ENCODE results near the gene VSTM4.
A peak's percentile ranks its signal among the peaks of the same experiment; 100 is the strongest.

Gene VSTM4

DNA sequence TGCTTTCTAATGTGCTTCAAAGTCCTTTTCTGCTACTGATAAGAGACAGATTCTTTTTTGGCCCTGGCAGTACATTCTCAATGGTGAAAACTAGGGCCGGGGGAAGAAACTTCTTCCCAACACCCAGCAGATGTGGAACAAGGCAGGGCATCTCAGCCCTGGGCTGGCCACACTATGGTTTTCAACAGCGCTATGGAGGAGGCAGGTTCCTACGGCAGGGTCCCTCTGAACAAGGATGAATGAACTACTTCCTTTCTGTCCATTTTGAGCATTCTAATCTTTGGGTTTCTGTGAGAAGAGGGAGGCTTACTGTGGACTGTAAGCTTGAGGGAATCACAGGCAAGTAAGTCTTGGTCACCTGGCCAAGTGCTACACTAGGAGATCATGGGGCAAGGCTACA, 78.7 kb downstream of the VSTM4 start:
- FAIRE-seq (no peak), DNase-seq (ENCODE audit: insufficient read length, low spot score) (no peak)

DNA sequence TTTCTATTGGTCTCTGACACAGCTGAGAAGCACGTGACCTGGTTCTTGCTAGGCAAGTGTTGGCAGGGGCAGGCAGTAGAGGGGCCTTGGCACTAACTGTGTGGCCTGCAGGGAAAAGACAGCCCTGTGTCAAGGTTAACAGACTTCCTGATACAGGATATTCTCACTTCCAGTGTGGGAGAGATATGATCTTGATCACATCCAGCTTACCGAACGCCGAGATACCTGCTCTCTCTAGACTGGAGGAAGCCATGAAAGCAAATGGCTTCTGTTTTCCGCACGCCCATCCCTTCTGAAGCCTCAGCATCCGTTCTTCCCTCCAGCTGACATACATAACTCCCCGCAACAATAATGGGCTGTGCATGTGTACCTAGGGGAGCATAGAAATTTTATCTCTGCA, 79.4 kb downstream of the VSTM4 start:
- FAIRE-seq (no peak), DNase-seq (ENCODE audit: insufficient read length, low spot score) (no peak)
- TF ChIP-seq PAX5 (IDR thresholded peaks at IDR 0.05; ENCODE audit: insufficient read depth, low read length, severe bottlenecking) (no peak), SPI1 (IDR thresholded peaks at IDR 0.05; ENCODE audit: low read depth, low read length) (no peak), POU2F2 (IDR thresholded peaks at IDR 0.05; ENCODE audit: low read depth, low read length) (no peak), POLR2A (IDR thresholded peaks at IDR 0.05; ENCODE audit: low read depth, low read length) (no peak)

More for the DNA sequence above, 78.7 kb downstream of the VSTM4 start:
- TF ChIP-seq SPI1 (IDR thresholded peaks at IDR 0.05; ENCODE audit: low read depth, low read length), result no peak
- no peak for TF ChIP-seq POLR2A (IDR thresholded peaks at IDR 0.05; ENCODE audit: low read depth, low read length)
- no peak for TF ChIP-seq TAF1 (IDR thresholded peaks at IDR 0.05; ENCODE audit: low read depth, low read length)
- no peak for TF ChIP-seq POLR2AphosphoS5 (IDR thresholded peaks at IDR 0.05; ENCODE audit: low read depth, low read length)
- TF ChIP-seq POU2F2 (IDR thresholded peaks at IDR 0.05; ENCODE audit: low read depth, low read length), result no peak
- TF ChIP-seq PAX5 (IDR thresholded peaks at IDR 0.05; ENCODE audit: insufficient read depth, low read length, severe bottlenecking), result no peak

DNA sequence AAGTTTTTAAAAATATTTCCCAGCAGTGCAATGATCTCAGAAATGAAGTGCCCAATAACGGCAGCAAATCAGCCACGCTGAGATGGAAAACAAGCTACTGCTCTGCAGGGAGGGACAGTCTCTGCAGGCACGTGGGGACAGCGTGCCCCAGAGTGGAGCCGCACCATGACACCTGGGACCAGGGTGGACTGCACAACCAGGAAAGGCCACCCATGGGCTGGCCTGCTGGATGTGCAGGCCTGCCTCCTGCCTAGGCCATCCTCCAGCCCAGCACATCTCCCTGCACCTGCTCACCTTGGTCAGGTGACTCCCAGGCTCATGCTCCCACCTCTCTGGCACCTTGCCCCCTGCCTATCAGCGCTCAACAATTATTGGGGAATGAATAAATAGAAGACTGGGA, 80.4 kb downstream of the VSTM4 start:
- DNase-seq (ENCODE audit: insufficient read length, low spot score), result no peak
- FAIRE-seq, result no peak
- TF ChIP-seq POLR2AphosphoS5 (IDR thresholded peaks at IDR 0.05; ENCODE audit: low read depth, low read length), result no peak
- TF ChIP-seq PAX5 (IDR thresholded peaks at IDR 0.05; ENCODE audit: insufficient read depth, low read length, severe bottlenecking), result no peak
- no peak for TF ChIP-seq POLR2A (IDR thresholded peaks at IDR 0.05; ENCODE audit: low read depth, low read length)
- no peak for TF ChIP-seq SPI1 (IDR thresholded peaks at IDR 0.05; ENCODE audit: low read depth, low read length)

DNA sequence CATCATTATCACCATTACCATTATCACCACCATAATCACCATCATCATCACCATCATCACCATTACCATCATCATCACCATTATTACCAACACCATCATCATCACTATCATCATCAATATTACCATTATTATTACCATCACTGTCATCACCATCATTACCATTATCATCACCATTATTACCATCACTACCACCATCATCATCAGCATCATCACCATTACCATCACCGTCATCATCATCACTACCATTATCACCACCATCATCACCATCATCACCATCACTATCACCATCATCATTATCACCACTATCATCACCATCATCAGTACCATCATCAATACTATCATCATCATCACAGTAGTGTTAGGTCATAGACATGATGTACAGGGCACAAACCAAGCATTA, 81.4 kb downstream of the VSTM4 start:
- peak; percentile 35 for FAIRE-seq

DNA sequence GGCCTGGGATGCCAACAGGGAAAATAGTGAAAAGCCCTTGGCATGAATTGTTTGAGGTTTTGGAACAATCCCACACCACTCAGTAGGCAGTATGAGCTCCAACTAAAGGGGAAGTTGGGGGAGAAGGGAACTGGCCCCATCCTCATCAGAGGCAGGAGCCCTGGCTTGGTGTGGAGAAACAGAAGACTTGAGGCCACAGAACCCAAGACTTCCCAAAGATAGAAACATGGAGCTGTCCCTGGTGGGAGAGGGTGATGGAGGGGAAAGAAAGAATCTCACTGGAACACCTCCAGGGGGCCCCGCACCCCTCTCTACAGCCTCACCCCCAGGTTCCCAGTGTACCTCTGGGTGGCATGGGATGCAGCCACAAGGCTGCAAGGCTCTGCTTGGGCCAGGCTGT, 85.7 kb downstream of the VSTM4 start:
- TF ChIP-seq POLR2A (IDR thresholded peaks at IDR 0.05; ENCODE audit: low read depth, low read length) (no peak), SPI1 (IDR thresholded peaks at IDR 0.05; ENCODE audit: low read depth, low read length) (no peak), PAX5 (IDR thresholded peaks at IDR 0.05; ENCODE audit: insufficient read depth, low read length, severe bottlenecking) (no peak), POLR2AphosphoS5 (IDR thresholded peaks at IDR 0.05; ENCODE audit: low read depth, low read length) (no peak), TAF1 (IDR thresholded peaks at IDR 0.05; ENCODE audit: low read depth, low read length) (no peak), POU2F2 (IDR thresholded peaks at IDR 0.05; ENCODE audit: low read depth, low read length) (no peak)
- DNase-seq (ENCODE audit: insufficient read length, low spot score) (no peak), FAIRE-seq (no peak)

More for the DNA sequence above, 81.4 kb downstream of the VSTM4 start:
- TF ChIP-seq SPI1 (IDR thresholded peaks at IDR 0.05; ENCODE audit: low read depth, low read length) (no peak), POLR2AphosphoS5 (IDR thresholded peaks at IDR 0.05; ENCODE audit: low read depth, low read length) (no peak), TAF1 (IDR thresholded peaks at IDR 0.05; ENCODE audit: low read depth, low read length) (no peak)
- DNase-seq (ENCODE audit: insufficient read length, low spot score), result no peak

DNA sequence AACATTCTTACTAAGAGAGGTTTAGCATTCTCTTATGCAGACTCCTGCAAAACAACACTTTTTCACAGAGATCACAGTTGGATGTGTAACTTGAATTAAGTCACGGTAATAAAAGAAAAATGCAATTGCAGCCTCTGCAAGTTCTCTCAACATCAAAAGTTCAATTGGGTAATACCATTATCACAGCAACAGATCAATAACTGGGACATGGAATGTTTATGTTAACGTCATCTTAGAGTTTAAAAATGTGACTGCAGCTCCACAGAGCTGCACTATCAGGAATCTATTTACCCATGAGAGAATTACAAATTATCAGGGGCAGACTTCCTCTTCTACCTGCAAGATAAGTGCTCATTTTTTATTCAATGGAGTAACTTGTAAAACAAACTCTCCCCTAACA, 86.7 kb downstream of the VSTM4 start:
- FAIRE-seq (no peak), DNase-seq (ENCODE audit: insufficient read length, low spot score) (no peak)
- TF ChIP-seq POLR2A (IDR thresholded peaks at IDR 0.05; ENCODE audit: low read depth, low read length), result no peak
- no peak for TF ChIP-seq POLR2AphosphoS5 (IDR thresholded peaks at IDR 0.05; ENCODE audit: low read depth, low read length)
- no peak for TF ChIP-seq TAF1 (IDR thresholded peaks at IDR 0.05; ENCODE audit: low read depth, low read length)
- TF ChIP-seq SPI1 (IDR thresholded peaks at IDR 0.05; ENCODE audit: low read depth, low read length), result no peak
- no peak for TF ChIP-seq POU2F2 (IDR thresholded peaks at IDR 0.05; ENCODE audit: low read depth, low read length)
- no peak for TF ChIP-seq PAX5 (IDR thresholded peaks at IDR 0.05; ENCODE audit: insufficient read depth, low read length, severe bottlenecking)

DNA sequence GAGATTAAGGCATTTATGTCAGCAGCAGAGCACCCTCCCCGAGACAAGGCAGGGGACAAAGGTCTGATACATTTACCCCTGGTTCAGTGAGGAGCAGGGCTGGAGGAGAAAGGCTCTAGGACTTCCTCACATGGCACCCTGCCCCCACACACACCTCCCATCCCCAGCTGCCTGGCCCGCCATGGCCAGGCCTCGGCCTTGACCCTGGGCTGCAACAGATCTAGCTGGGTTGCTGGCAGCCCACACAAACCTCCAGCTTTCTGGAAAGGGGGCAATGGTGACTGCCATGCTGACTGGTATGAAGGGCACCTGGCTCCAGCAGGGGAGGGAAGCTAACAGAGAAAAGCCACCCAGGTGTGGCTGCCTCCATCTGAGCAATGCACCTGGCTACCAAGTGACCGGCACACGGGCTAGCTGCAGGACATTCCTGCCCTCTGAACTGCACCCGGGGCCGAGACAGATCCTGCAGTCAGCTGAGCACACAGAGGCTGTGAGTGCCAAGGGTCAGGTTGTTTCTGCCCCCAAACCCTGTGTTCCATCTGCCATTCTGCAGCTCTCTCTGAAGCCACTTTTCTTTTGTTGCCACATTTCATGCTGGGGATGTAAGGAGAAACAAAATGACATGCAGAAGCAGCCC, 89.9 kb downstream of the VSTM4 start:
- no peak for TF ChIP-seq POU2F2 (IDR thresholded peaks at IDR 0.05; ENCODE audit: low read depth, low read length)
- no peak for TF ChIP-seq SPI1 (IDR thresholded peaks at IDR 0.05; ENCODE audit: low read depth, low read length)
- TF ChIP-seq POLR2A (IDR thresholded peaks at IDR 0.05; ENCODE audit: low read depth, low read length), result no peak
- FAIRE-seq (no peak), DNase-seq (ENCODE audit: insufficient read length, low spot score) (no peak)

DNA sequence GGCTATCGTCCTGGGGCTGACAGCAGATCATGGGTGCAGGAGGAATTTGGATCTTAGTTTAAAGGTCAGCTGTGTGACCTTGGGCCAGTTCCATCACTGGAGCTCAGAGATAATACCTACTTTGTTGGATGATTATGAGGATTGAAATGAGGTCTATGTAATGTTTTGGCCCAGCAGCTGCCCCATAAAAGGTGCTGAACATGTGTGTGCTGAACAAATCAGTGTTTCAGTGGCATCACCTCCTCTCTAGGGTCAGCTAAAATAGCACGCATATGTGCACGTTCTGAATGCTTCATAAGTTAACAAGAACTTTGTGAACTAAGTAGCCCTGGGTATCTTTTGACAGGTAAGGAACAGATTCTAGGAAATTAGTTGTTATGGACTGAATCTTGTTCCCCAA, 90.8 kb downstream of the VSTM4 start:
- FAIRE-seq (no peak), DNase-seq (ENCODE audit: insufficient read length, low spot score) (no peak)
- TF ChIP-seq POLR2AphosphoS5 (IDR thresholded peaks at IDR 0.05; ENCODE audit: low read depth, low read length) (no peak), POU2F2 (IDR thresholded peaks at IDR 0.05; ENCODE audit: low read depth, low read length) (no peak), SPI1 (IDR thresholded peaks at IDR 0.05; ENCODE audit: low read depth, low read length) (no peak), TAF1 (IDR thresholded peaks at IDR 0.05; ENCODE audit: low read depth, low read length) (no peak), POLR2A (IDR thresholded peaks at IDR 0.05; ENCODE audit: low read depth, low read length) (no peak), PAX5 (IDR thresholded peaks at IDR 0.05; ENCODE audit: insufficient read depth, low read length, severe bottlenecking) (no peak)

DNA sequence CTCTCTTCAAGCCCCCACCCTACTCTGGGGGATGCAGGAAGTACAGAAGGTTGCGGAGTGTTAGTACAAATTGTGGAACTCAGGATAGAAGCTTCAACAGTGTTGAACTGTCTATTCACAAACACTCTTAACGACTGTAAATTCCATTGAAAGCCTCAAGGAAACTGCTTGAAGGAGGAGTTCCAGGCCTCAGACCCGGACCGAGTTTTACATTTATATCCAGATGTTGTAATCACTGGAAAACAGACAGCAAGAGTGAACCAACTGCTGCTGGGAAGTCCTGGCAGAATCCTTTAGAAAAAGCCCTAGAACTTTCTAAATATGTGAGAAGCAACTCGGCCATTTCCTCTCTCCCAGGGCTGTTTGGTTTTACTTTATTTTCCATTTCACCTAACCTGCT, 91.6 kb downstream of the VSTM4 start:
- DNase-seq (ENCODE audit: insufficient read length, low spot score) (no peak), FAIRE-seq (no peak)
- TF ChIP-seq TAF1 (IDR thresholded peaks at IDR 0.05; ENCODE audit: low read depth, low read length) (no peak), PAX5 (IDR thresholded peaks at IDR 0.05; ENCODE audit: insufficient read depth, low read length, severe bottlenecking) (no peak), POLR2A (IDR thresholded peaks at IDR 0.05; ENCODE audit: low read depth, low read length) (no peak), POLR2AphosphoS5 (IDR thresholded peaks at IDR 0.05; ENCODE audit: low read depth, low read length) (no peak), POU2F2 (IDR thresholded peaks at IDR 0.05; ENCODE audit: low read depth, low read length) (no peak), SPI1 (IDR thresholded peaks at IDR 0.05; ENCODE audit: low read depth, low read length) (no peak)

DNA sequence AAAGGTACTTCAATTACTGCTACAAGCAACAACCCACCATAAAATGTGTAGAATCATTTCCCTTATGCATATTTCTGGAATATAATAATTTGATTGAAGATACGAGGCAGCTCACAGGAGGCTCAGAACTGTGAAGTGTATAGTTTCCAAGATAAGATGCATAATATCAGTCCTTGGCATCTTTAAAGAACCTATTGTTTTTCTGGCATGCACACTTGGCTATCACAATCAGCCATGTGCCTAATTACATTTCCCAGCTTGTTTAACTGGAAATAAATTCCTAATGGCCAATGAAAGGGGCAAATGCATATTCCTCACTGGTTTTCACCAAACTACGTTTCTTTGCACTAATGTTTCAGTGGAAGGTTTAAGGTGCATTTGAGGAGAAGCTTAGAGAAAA, 92.3 kb downstream of the VSTM4 start:
- TF ChIP-seq TAF1 (IDR thresholded peaks at IDR 0.05; ENCODE audit: low read depth, low read length), result no peak
- no peak for TF ChIP-seq POLR2AphosphoS5 (IDR thresholded peaks at IDR 0.05; ENCODE audit: low read depth, low read length)
- TF ChIP-seq SPI1 (IDR thresholded peaks at IDR 0.05; ENCODE audit: low read depth, low read length), result no peak
- TF ChIP-seq PAX5 (IDR thresholded peaks at IDR 0.05; ENCODE audit: insufficient read depth, low read length, severe bottlenecking), result no peak
- TF ChIP-seq POLR2A (IDR thresholded peaks at IDR 0.05; ENCODE audit: low read depth, low read length), result no peak
- no peak for TF ChIP-seq POU2F2 (IDR thresholded peaks at IDR 0.05; ENCODE audit: low read depth, low read length)
- no peak for FAIRE-seq
- no peak for DNase-seq (ENCODE audit: insufficient read length, low spot score)
